NCI-H146 treated with DMSO at 0.1 percent for 48 hours (cell line): ENCODE data around the gene MRGPRX4.
A peak's percentile ranks its signal among the peaks of the same experiment; 100 is the strongest.
"Not testable (repeated sequence)": the region's sequence is repeated elsewhere in the genome, so short reads cannot be mapped to it uniquely, and the experiment has no call there.

Experiments
- DNase-seq: peaks from one replicate; lab custom pipeline; 2025; ENCODE audit not compliant: unreplicated experiment; lab: John Stamatoyannopoulos, UW

MRGPRX4 gene

DNA sequence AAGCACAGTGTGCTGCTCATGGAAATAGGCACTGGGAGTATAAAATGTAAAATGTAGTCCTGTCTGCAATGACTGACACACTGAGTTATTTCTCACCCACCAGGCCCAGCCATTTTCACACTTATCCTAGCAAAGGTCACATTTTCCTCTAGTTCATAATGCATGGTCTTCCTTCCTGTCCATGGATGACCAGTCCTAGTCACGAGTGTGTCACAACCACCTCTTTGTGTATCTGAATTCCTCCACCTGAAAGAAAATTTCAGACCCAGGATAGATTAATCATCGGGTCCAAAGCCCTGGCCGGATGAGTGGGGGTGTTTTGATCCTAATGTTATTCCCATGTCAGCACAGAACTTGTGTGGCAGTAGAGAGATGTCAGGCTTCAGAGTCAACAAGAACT lies at the start of gene MRGPRX4:
MRGPRX4 (plus strand) TSS at position 172 of the 400 bp plus-strand sequence. CDS start 420 bp downstream, outside the sequence.
- DNase-seq, result no peak

DNA sequence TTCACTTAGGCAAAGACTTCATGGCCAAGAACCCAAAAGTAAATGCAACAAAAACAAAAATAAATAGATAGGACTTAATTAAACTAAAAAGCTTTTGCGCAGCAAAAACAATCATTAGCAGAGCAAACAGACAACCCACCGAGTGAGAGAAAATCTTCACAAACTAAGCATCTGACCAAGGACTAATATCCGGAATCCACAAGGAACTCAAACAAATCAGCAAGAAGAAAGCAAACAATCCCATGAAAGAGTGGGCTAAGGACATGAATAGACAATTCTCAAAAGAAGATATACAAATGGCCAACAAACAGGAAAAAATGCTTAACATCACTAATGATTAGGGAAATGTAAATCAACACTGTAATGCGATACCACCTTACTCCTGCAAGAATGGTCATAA lies 41.5 kb upstream of the MRGPRX4 start:
- DNase-seq, result not testable (repeated sequence)

DNA sequence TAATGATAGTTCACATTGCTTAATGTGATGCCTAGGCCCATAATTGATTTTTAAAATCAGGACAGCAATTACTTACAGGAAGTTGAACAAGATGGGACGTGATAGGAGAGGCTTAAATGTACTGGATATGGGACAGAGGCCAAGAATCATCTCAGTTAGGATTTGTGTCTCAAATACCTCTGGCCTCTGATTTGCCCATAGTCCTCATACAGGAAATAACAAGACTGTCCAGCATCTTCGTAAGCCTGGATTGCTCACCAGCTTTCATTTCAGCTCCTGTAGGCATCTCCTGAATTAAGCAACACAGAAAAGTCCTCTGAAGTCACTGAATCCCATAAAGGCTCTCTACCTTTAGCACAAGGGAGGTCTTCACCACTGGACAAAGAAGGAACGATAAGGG lies 40.3 kb upstream of the MRGPRX4 start, which contains the start of gene MRGPRX3:
MRGPRX3 (plus strand) TSS at position 231 of the 400 bp plus-strand sequence. CDS start 4,632 bp downstream, outside the sequence.
- DNase-seq, result no peak

DNA sequence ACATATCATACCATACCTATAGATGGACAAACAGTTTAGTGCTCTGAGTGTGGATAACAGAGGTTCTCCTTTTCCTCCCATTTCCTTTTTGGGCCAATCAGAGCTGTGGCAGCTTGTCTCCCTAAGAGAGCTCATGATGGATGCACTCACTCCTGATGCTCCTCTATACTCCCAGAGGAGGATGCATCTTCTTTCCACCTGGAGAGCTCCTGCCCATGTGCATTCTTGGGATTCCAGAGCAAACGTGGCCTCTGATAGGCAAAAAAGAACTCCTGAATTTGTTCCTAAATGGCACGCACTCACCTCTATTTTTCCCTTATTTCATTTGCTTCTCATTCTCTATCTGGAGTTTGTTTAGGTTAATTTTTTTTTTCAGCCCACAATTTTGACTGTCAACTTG lies 37.3 kb upstream of the MRGPRX4 start:
- DNase-seq, result no peak

DNA sequence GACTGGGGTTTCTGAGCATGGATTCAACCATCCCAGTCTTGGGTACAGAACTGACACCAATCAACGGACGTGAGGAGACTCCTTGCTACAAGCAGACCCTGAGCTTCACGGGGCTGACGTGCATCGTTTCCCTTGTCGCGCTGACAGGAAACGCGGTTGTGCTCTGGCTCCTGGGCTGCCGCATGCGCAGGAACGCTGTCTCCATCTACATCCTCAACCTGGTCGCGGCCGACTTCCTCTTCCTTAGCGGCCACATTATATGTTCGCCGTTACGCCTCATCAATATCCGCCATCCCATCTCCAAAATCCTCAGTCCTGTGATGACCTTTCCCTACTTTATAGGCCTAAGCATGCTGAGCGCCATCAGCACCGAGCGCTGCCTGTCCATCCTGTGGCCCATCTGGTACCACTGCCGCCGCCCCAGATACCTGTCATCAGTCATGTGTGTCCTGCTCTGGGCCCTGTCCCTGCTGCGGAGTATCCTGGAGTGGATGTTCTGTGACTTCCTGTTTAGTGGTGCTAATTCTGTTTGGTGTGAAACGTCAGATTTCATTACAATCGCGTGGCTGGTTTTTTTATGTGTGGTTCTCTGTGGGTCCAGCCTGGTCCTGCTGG lies 35.3 kb upstream of the MRGPRX4 start:
- DNase-seq, result no peak

DNA sequence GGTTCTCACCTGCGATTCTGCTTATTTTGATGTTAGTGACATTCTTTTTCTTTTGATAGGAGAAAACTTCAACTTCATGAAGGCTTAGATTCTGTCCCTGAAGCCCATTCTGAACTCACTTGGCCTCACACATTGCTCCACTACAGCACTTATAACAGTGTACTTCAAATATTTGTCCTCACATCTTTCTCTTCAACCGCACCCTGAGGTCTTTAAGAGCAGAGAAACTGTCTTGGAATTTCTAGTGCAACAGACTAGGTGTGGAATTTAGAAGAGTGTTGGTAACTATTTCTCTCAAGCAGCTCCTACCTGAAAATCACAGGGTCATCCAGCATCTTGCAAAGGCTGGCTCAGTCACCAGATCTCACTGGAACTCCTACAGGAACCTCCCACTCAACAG lies 32.5 kb upstream of the MRGPRX4 start:
- no peak for DNase-seq

DNA sequence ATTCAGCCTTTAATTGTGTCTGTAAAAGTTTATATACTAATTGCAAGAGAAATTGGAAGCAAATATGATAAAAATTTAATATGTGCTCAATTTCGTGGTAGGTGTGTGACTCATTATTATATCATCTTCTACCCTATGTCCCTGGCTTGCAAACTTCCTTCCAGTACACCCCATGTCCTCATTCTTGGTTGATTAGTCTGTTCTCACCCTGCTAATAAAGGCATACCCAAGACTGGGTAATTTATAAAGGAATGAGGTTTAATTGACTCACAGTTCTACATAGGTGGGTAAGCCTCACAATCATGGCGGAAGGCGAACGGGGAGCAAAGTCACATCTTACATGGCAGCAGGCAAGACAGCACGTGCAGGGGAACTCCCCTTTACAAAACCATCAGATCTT lies 28.4 kb upstream of the MRGPRX4 start:
- no peak for DNase-seq

DNA sequence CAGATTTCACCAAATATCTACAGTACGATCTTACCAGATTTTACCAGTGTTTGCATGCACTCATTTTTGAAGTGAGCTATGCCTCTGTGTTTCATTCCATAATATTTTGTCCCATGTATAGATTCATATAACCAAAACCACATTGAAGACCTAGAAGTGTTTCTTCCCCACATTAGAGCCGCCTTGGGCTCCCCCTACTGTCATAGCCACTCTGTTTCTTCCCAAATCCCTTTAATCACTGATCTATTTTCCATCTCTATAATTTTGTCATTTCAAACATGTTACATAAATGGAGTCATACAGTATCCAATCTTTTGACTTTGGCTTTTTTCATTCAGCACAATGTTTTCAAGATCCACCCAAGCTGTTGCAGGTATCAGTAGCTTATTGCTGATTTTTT lies 27.6 kb upstream of the MRGPRX4 start:
- no peak for DNase-seq

DNA sequence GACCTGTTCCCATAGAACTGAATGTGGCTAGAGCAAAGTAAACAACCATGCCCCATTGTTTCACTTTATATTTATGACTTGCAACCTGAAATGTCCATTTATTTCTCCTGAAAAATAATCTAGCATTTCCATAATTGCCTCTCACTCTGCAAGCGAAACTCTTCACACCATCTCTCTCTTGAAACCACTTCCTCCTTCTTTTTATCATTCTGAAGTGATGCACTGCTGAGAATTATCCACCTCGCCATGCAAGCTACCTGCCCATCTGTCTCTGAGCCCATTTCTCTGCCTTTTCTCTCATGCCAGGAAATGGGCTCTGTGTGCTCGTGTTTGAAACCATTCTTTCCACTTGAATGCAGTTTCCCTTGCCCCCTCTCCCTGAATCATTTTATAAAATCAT lies 26.8 kb upstream of the MRGPRX4 start:
- DNase-seq, result no peak

DNA sequence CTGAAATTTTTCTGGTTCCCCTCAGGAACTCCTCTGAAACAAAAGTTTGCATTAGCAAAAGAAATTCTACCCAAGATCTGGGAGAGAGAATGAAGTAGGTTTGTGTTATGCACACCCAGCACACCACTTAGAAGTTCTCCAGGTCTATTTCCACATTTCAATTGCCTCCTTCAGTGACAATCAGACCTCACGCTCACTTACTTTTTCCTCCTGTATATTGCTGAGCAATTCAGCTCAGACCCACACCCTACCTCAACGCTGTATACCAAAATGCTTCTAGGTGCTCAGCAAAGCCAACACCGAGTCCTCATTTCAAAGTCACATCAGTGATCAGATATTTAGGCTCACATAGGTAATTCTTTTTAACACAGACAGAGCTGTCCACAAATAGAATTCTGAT lies 21.1 kb upstream of the MRGPRX4 start:
- DNase-seq, result no peak

DNA sequence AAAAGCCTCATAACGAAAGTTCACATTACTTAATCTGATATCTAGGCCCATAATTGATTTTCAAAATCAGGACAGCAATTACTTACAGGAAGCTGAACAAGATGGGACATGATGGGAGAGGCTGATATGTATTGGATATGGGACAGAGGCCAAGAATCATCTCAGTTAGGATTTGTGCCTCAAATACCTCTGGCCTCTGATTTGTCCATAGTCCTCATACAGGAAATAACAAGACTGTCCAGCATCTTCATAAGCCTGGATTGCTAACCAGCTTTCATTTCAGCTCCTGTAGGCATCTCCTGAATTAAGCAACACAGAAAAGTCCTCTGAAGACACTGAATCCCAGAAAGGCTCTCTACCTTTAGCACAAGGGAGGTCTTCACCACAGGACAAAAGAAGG lies 4.3 kb upstream of the MRGPRX4 start:
- no peak for DNase-seq

DNA sequence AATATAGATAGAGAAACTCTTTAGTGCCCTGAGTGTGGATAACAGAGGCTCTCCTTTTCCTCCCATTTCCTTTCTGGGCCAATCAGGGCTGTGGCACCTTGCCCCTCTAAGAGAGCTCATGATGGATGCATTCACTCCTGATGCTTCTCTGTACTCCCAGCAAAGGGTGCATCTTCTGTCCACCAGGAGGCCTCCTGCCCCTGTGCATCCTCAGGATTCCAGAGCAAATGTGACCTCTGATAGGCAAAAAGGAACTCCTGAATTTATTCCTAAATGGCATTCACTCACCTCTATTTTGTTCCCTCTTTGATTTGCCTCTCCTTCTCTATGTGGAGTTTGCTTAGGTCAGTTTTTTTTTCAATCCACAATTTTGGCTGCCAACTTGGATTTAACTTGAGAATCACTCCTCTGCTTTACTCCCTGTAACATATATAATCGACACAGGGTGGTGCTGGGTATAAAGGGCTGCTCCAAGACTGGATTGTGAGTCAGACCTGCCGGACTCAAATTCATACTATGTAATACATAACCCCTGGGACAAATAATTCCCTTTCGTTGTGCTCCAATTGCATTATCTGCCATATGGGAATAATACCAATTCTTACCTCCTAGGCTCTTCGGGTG lies 1.1 kb upstream of the MRGPRX4 start:
- DNase-seq, result peak; percentile 2

DNA sequence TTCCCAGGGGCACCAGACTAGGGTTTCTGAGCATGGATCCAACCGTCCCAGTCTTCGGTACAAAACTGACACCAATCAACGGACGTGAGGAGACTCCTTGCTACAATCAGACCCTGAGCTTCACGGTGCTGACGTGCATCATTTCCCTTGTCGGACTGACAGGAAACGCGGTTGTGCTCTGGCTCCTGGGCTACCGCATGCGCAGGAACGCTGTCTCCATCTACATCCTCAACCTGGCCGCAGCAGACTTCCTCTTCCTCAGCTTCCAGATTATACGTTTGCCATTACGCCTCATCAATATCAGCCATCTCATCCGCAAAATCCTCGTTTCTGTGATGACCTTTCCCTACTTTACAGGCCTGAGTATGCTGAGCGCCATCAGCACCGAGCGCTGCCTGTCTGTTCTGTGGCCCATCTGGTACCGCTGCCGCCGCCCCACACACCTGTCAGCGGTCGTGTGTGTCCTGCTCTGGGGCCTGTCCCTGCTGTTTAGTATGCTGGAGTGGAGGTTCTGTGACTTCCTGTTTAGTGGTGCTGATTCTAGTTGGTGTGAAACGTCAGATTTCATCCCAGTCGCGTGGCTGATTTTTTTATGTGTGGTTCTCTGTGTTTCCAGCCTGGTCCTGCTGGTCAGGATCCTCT lies 709 bp downstream of the MRGPRX4 start:
- no peak for DNase-seq

DNA sequence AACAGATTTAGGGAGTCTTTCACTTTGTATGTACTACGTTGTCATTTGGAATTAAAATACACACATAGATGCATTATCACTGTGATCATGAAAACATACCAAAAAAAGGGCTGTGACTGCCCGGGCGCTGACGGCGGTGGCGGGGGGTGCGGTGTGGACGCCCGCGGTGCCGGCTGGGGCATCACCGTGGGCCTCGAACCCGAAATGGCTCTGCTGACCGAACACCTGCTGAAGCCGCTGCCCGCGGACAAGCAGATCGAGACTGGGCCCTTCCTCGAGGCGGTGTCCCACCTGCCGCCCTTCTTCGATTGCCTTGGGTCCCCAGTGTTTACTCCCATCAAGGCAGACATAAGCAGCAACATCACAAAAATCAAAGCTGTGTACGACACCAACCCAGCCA lies 16.2 kb downstream of the MRGPRX4 start:
- DNase-seq, result no peak

DNA sequence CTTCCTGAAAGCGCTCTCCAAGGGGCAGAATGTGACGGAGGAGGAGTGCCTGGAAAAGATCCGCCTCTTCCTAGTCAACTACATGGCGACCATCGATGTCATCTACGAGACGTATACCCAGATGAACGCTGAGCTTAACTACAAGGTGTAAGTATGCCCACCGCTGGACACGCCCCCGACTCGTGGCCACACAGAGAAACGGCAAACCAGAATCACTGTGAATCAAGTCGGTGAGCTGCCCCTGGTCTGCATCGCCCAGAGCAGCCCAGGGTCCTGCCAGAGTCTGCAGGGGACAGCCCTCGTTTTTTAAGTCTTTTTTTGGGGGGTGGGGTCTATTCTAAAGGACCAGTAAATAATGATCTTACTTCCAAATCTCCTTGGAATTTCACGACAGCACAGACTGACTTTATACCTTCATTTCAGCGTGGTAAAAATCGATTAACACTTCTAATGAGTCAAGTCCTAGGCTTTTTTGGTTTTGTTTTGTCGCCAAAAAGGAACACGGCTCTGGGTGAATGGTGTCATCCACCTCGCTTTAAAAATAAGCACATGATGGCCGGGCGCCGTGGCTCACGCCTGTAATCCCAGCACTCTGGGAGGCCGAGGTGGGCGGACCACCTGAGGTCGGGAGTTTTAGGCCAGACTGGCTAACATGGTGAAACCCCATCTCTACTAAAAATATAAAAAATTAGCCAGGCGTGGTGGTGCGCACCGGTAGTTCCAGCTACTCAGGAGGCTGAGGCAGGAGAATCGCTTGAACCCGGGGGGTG lies 17.0 kb downstream of the MRGPRX4 start:
- not testable (repeated sequence) for DNase-seq

DNA sequence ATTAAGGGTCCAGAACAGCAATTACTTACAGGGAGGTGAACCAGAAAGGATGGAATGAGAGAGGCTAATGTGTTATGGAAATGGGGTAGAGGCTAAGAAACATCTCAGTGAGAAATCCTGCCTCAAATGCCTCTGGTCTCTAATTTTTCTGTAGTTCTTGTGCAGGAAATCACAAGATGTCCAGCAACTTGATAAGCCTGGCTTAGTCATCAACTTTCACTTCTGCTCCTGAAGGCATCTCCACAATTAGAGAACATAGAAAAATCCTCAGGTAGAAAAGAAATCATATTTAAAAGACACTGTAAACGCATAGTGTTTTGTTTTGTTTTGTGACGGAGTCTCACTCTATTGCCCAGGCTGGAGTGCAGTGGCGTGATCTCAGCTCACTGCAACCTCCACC lies 18.7 kb downstream of the MRGPRX4 start:
- no peak for DNase-seq

DNA sequence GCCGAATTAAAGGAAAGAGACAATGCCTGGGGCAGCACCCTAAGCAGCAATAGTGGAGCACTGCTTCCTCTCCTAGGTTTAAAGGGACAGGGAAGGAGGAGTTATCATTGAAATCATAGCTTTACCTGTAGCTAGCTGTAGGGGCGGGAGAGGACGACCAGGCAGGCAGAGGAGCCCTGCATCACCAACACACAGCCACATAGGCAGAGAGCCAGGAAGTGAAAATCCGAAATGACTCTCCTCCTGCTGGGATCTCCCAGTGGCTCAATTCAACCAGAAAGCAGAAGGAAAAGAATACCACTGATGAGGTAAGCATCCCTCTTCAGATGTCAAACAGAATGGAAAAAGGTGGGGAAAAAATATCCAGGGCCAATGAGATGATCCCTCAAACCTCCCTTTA lies 20.4 kb downstream of the MRGPRX4 start:
- DNase-seq, result no peak

DNA sequence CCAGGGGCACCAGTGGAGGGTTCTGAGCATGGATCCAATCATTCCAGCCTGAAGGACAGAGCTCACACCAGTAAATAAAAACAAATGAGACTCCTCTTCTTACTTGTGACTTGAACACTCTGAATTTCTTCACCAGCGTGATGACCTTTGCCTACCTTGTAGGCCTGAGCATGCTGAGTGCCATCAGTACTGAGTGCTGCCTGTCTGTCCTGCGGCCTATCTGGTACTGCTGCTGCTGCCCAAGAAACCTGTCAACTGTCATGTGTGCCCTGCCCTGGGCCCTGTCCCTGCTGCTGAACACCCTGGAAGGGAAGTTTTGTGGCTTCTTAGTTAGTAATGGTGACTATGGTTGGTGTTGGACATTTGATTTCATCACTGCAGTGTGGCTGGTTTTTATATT lies 23.9 kb downstream of the MRGPRX4 start:
- no peak for DNase-seq

DNA sequence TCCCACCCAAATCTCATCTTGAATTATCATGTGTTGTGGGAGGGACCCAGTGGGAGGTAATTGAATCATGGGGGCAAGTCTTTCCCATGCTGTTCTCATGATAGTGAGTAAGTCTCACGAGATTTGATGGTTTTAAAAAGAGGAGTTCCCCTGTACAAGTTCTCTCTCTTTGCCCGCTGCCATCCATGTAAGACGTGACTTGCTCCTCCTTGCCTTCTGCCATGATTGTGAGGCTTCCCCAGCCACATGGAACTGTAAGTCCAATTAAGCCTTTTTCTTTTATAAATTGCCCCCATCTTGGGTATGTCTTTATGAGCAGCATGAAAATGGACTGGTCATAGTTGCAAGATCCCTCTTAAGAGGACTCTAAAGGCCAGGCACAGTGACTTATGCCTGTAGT lies 25.1 kb downstream of the MRGPRX4 start:
- DNase-seq, result not testable (repeated sequence)

DNA sequence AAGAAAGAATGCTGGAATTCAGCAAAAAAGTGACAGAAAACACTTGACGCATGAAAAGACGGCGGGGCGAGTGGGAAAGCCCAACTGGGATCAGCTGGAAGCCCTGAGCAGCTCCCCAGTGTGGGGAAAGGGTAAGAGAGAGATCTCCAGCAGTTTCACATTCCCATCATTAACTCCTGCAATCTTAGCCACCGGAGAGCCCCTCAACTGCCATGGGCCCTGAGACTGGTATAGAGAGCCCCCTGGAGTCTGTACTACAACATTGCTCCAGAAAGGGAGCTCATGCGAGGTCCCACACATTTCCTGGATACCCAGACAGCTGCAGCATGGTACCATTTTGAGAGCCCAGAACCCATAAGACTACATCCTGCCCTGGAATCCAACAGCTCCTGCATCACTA lies 31.1 kb downstream of the MRGPRX4 start:
- peak; percentile 0 for DNase-seq

DNA sequence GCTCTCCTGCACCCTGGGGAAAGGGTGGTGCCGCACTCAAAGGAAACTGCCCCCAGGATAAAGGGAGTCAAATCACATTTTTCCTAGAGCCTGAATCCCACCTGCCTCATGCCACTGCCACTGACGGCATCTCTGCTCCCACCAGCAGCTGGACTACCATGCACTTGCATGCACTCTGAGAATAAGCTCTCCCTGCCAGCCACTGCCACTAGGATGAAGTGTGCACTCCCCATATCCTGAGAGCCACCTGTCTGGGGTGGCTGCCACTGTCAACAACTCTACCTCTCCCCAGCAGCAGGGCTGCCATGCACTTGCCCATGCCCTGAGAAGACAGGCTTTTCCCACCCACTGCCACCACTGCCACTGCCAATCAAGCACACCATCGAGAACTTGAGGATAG lies 31.6 kb downstream of the MRGPRX4 start:
- DNase-seq, result no peak

DNA sequence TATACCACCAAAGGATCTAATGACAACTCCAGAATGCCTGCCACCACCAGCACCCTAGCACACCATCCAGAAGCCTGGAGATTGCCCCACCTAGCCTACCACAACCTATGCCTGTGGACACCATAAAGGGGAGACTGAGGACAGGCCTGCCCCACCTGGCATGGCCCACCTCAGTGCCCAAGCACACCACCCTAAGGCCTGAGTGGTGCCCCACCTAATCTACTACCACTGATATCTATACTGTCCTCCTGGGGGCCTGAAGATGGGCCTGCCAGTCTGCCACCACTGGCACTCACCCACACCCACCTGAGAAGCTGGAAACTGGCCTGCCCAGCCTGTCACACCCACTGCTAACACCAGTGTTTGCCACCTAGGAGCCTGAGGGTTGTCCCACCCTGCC lies 32.1 kb downstream of the MRGPRX4 start:
- DNase-seq, result no peak
